ENCODE results near the gene PPP1R13B. TPM values are rescaled to one million over a fixed set of nuclear protein-coding genes. Genes with fewer than 3 reads are reported as not detected.

Gene PPP1R13B
- total RNA-seq, 1 donor from 2014 or later: 16.2 TPM

DNA sequence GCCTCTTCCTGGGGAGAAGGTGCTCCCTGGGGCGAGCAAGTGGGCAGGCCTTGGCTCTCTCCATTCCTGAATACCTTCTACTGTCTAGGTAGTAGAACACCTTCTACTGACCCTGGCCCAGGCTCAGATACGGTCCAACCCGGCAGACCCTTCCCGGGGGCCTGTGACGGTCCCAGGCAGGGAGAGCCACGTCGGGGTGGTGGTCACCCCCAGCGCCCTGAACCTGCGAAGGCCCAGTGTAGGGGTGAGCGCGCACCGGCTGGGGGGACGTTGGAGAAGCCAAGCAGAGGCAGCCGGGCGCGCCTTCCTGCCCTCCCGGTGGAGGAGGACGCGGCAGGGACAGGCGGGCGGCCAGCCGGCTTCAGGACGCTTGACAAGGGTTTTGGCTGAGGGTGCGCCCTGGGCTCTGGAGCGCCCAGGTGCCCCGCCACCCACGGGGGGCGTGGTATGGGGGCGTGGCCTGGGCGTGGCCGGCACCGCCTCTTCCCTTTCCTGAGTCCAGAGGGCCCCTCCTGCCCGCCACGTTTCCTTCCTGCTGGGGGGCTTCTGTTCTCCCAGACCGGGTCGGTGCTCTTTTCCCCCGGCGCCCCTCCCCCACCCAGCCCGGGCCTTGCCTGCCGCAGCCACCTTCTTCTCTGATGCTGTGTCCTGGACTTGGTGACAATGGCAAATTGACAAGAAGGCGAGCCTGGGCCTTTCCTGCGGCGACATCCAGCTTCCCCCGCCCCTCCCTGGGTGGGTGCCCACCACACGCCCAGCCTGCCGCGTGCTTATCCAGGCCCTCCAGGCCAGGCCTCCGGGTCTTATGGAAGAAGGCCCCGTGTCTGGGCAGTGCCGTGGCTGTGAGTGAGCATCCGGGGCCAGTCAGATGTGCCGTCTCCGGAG is 24.5 kb upstream of the PPP1R13B start:
- peak; percentile 95 for ATAC-seq (ENCODE audit: low read depth)
- DNase-seq: peak; percentile 83
- CTCF ChIA-PET: no interaction called here
- Mint-ChIP-seq H3K9me3 (no peaks in the 10 kb centered on the region), H3K27me3 (peaks cover 2% of the 10 kb centered on the region), H3K4me1 (peaks cover 9% of the 10 kb centered on the region), H3K27ac (peak overlapping the region; percentile 63), H3K36me3 (ENCODE audit: low read depth) (no peaks in the 10 kb centered on the region), H3K4me3 (peak overlapping the region; percentile 86)
- intact Hi-C loops (cut with micrococcal nuclease): loop anchor here (1.0 to 2.0 kb wide), 2 partner anchors 25 to 49 kb away; partner anchors contain the start of gene PPP1R13B
- no peak for TF ChIP-seq CTCF (IDR thresholded peaks at IDR 0.05)
- POLR2A ChIA-PET: interaction anchor here (0.8 kb wide), 1 partner anchor 29 kb away, joined by 3 read pairs; no protein-coding TSS in a partner anchor

DNA sequence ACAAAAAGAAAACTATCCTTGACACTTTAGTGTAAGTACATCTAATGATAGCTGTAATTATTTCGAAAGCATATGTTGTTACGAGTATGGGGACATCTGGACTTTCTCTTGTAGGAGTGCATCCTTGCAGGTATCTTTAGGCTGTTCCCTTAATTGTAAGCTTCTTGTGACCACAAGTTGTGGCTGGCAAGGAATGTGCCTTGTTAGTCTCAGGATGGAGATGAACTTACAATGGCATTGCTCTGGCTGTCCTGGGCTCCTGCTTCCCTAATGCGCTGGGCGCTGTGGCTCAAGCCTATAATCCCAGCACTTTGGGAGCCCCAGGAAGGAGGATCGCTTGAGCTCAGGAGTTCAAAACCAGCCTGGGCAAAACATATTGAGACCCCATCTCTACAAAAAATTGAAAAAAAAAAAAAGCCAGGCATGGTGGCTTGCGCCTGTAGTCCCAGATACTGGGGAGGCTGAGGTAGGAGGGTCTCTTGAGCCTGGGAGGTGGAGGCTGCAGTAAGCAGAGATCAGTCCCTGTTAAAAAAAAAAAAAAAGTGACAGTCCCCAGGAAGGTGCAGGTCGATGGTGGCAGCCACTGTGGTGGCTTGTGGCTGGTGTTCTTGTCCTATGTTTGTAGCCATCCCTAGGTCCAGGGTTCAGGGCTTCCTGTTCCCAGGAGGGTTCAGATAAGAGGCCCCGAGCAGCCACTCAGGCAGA is 23.7 kb upstream of the PPP1R13B start:
- POLR2A ChIA-PET: no interaction called here
- peaks cover 2% of the 10 kb centered on the region for H3K27me3 Mint-ChIP-seq
- no peaks in the 10 kb centered on the region for H3K36me3 Mint-ChIP-seq (ENCODE audit: low read depth)

GRCh38 chr14:103870144-103870876 is 22.9 kb upstream of the PPP1R13B start:
- no peak for DNase-seq
- H3K4me1 Mint-ChIP-seq: peaks cover 8% of the 10 kb centered on the region
- H3K27ac Mint-ChIP-seq: no peak overlapping the region
- no peaks in the 10 kb centered on the region for H3K36me3 Mint-ChIP-seq (ENCODE audit: low read depth)
- no peak overlapping the region for H3K4me3 Mint-ChIP-seq
- ChIA-PET POLR2A (no interaction called here), CTCF (no interaction called here)
- intact Hi-C loops (cut with micrococcal nuclease): no loop called here
- no peak for ATAC-seq (ENCODE audit: low read depth)
- H3K9me3 Mint-ChIP-seq: no peaks in the 10 kb centered on the region
- H3K27me3 Mint-ChIP-seq: peaks cover 2% of the 10 kb centered on the region
- no peak for TF ChIP-seq CTCF (IDR thresholded peaks at IDR 0.05)

More for the DNA sequence above, 23.7 kb upstream of the PPP1R13B start:
- Mint-ChIP-seq H3K4me3 (peak overlapping the region; percentile 59), H3K4me1 (peaks cover 8% of the 10 kb centered on the region), H3K9me3 (no peaks in the 10 kb centered on the region), H3K27ac (no peak overlapping the region)
- ATAC-seq (ENCODE audit: low read depth) (no peak), DNase-seq (no peak)
- intact Hi-C loops (cut with micrococcal nuclease): no loop called here
- no peak for TF ChIP-seq CTCF (IDR thresholded peaks at IDR 0.05)
- CTCF ChIA-PET: no interaction called here

GRCh38 chr14:103869406-103870143 is 22.2 kb upstream of the PPP1R13B start:
- H3K36me3 Mint-ChIP-seq (ENCODE audit: low read depth): no peaks in the 10 kb centered on the region
- intact Hi-C loops (cut with micrococcal nuclease): no loop called here
- CTCF ChIA-PET: no interaction called here
- H3K4me3 Mint-ChIP-seq: no peak overlapping the region
- DNase-seq: no peak
- H3K9me3 Mint-ChIP-seq: no peaks in the 10 kb centered on the region
- ATAC-seq (ENCODE audit: low read depth): no peak
- POLR2A ChIA-PET: no interaction called here
- TF ChIP-seq CTCF (IDR thresholded peaks at IDR 0.05): no peak
- H3K27ac Mint-ChIP-seq: no peak overlapping the region
- peaks cover 2% of the 10 kb centered on the region for H3K27me3 Mint-ChIP-seq
- H3K4me1 Mint-ChIP-seq: peaks cover 8% of the 10 kb centered on the region

Measured in activated B cell treated with CpG ODN at 0.5 μM for 24 hours (primary cell).